Measurements from ENCODE around the gene POC1B. TPM values are rescaled to one million over a fixed set of nuclear protein-coding genes. Genes with fewer than 3 reads are reported as not detected.

Gene POC1B
- total RNA-seq, 1 experiment from 2014 or later: 25.0 TPM

- ChIA-PET POLR2A (ENCODE audit: unreplicated experiment) (no interaction called here), CTCF (no interaction called here)
- DNase-seq (no peak), ATAC-seq (no peak)
- BruUV-seq (replicated peaks): no TSS peak
- no peaks in the 10 kb centered on the region for H3K36me3 ChIP-seq (ENCODE audit: low read depth, low read length)
- no peaks in the 10 kb centered on the region for H4K20me1 ChIP-seq (ENCODE audit: low read length)
- TF ChIP-seq CTCF (conservative IDR thresholded peaks at IDR 0.05; ENCODE audit: low read depth, low read length) (no peak), EZH2 (IDR thresholded peaks at IDR 0.05; ENCODE audit: low read length, unreplicated experiment) (no peak), EZH2phosphoT487 (IDR thresholded peaks at IDR 0.05; ENCODE audit: borderline replicate concordance, low read length) (no peak)
- H3K9ac ChIP-seq (ENCODE audit: low read length): no peak overlapping the region
- no peaks in the 10 kb centered on the region for H3K4me1 ChIP-seq (ENCODE audit: insufficient read depth, low read length)
- H3K27ac ChIP-seq (ENCODE audit: low read length): no peak overlapping the region
- H3K4me3 ChIP-seq (ENCODE audit: low read length): no peak overlapping the region
- H2AFZ ChIP-seq (ENCODE audit: low read length): no peak overlapping the region
- H3K4me2 ChIP-seq (ENCODE audit: low read length): no peak overlapping the region
- no peaks in the 10 kb centered on the region for H3K79me2 ChIP-seq (ENCODE audit: low read length)
- no peaks in the 10 kb centered on the region for H3K27me3 ChIP-seq (ENCODE audit: low read length)
- H3K9me2 ChIP-seq (replicated peaks; ENCODE audit: low read length): no peaks in the 10 kb centered on the region
- intact Hi-C loops (cut with micrococcal nuclease): no loop called here
- no peaks in the 10 kb centered on the region for H3K9me3 ChIP-seq (ENCODE audit: low read length)
- no peaks in the 10 kb centered on the region for H3F3A ChIP-seq (ENCODE audit: low read length, unreplicated experiment)
Measured at GRCh38 chr12:89565002-89565401, 39.2 kb upstream of the POC1B start.

GRCh38 chr12:89559753-89560152, 33.9 kb upstream of the POC1B start:
- Histone ChIP-seq H2AFZ (ENCODE audit: low read length) (no peak overlapping the region), H3K4me1 (ENCODE audit: insufficient read depth, low read length) (no peaks in the 10 kb centered on the region; the same call in 1 of the 2 replicates), H3K36me3 (ENCODE audit: low read depth, low read length) (no peaks in the 10 kb centered on the region), H3F3A (ENCODE audit: low read length, unreplicated experiment) (no peaks in the 10 kb centered on the region), H3K27me3 (ENCODE audit: low read length) (no peaks in the 10 kb centered on the region), H3K79me2 (ENCODE audit: low read length) (no peaks in the 10 kb centered on the region), H4K20me1 (ENCODE audit: low read length) (no peaks in the 10 kb centered on the region), H3K9me3 (ENCODE audit: low read length) (no peaks in the 10 kb centered on the region), H3K4me3 (ENCODE audit: low read length) (no peak overlapping the region), H3K9me2 (replicated peaks; ENCODE audit: low read length) (no peaks in the 10 kb centered on the region), H3K27ac (ENCODE audit: low read length) (no peak overlapping the region), H3K4me2 (ENCODE audit: low read length) (no peak overlapping the region), H3K9ac (ENCODE audit: low read length) (no peak overlapping the region)
- ChIA-PET POLR2A (ENCODE audit: unreplicated experiment) (no interaction called here), CTCF (no interaction called here)
- BruUV-seq (replicated peaks): no TSS peak
- intact Hi-C loops (cut with micrococcal nuclease): no loop called here
- TF ChIP-seq CTCF (conservative IDR thresholded peaks at IDR 0.05; ENCODE audit: low read depth, low read length): no peak
- TF ChIP-seq EZH2 (IDR thresholded peaks at IDR 0.05; ENCODE audit: low read length, unreplicated experiment): no peak
- TF ChIP-seq EZH2phosphoT487 (IDR thresholded peaks at IDR 0.05; ENCODE audit: borderline replicate concordance, low read length): no peak
- no peak for ATAC-seq
- no peak for DNase-seq

GRCh38 chr12:89556976-89557375, 31.1 kb upstream of the POC1B start:
- H3K36me3 ChIP-seq (ENCODE audit: low read depth, low read length): no peaks in the 10 kb centered on the region
- no peak for TF ChIP-seq CTCF (conservative IDR thresholded peaks at IDR 0.05; ENCODE audit: low read depth, low read length)
- no peak for TF ChIP-seq EZH2phosphoT487 (IDR thresholded peaks at IDR 0.05; ENCODE audit: borderline replicate concordance, low read length)
- TF ChIP-seq EZH2 (IDR thresholded peaks at IDR 0.05; ENCODE audit: low read length, unreplicated experiment): no peak
- ATAC-seq (peak; percentile 31; the same call in 1 of the 2 replicates), DNase-seq (peak; percentile 53)
- H3F3A ChIP-seq (ENCODE audit: low read length, unreplicated experiment): no peaks in the 10 kb centered on the region
- CTCF ChIA-PET: no interaction called here
- no peak overlapping the region for H3K9ac ChIP-seq (ENCODE audit: low read length)
- H3K4me2 ChIP-seq (ENCODE audit: low read length): no peak overlapping the region
- POLR2A ChIA-PET (ENCODE audit: unreplicated experiment): no interaction called here
- H3K79me2 ChIP-seq (ENCODE audit: low read length): no peaks in the 10 kb centered on the region
- H3K4me1 ChIP-seq (ENCODE audit: insufficient read depth, low read length): no peaks in the 10 kb centered on the region; the same call in 1 of the 2 replicates
- BruUV-seq (replicated peaks): no TSS peak
- H3K9me3 ChIP-seq (ENCODE audit: low read length): no peaks in the 10 kb centered on the region
- H4K20me1 ChIP-seq (ENCODE audit: low read length): no peaks in the 10 kb centered on the region
- H3K9me2 ChIP-seq (replicated peaks; ENCODE audit: low read length): no peaks in the 10 kb centered on the region
- no peak overlapping the region for H3K27ac ChIP-seq (ENCODE audit: low read length)
- H3K27me3 ChIP-seq (ENCODE audit: low read length): no peaks in the 10 kb centered on the region
- no peak overlapping the region for H3K4me3 ChIP-seq (ENCODE audit: low read length)
- H2AFZ ChIP-seq (ENCODE audit: low read length): no peak overlapping the region
- intact Hi-C loops (cut with micrococcal nuclease): no loop called here

Measured in PC-3 (cell line).